PC-3 (cell line): ENCODE results near the gene ABCG4. TPM values are rescaled to one million over a fixed set of nuclear protein-coding genes. Genes with fewer than 3 reads are reported as not detected.

Source experiments
- ATAC-seq: fragments of 200-7000 bp; cut with Tn5 transposase; 2 replicates; pipeline ENCODE4 v1.9.1; 2020; ENCODE audit warnings: mild to moderate bottlenecking, moderate library complexity
- BruUV-seq: library from RNA; stranded (reverse); fragments of 400-500 nt; replicated peaks from 2 replicates; lab custom pipeline; 2021; lab: Mats Ljungman, UMichigan
- CTCF ChIA-PET: fragments of 300-600 bp; sonication (Branson Sonifier 250); formaldehyde crosslinking; loops from one replicate; lab custom pipeline; 2022; ENCODE audit warnings: antibody characterized with exemption; lab: Charles Lee
- POLR2A ChIA-PET: fragments of 300-600 bp; sonication (Branson Sonifier 250); formaldehyde crosslinking; loops from one replicate; lab custom pipeline; 2022; ENCODE audit warnings: antibody characterized with exemption; ENCODE audit not compliant: unreplicated experiment; lab: Charles Lee
- DNase-seq: peaks from one replicate; pipeline ENCODE4 v3.0.0-alpha.2; 2015
- H2AFZ ChIP-seq: fragments of 300-600 bp; sonication (generic); 2 replicates; pipeline ENCODE4 v1.6.0; 2016; ENCODE audit warnings: antibody characterized with exemption, low read length
- H3F3A ChIP-seq: fragments of 300-600 bp; sonication (generic); one replicate; pipeline ENCODE4 v1.6.0; 2017; ENCODE audit warnings: antibody characterized with exemption, low read length, control low read depth, mild to moderate bottlenecking; ENCODE audit not compliant: unreplicated experiment
- H3K27ac ChIP-seq: fragments of 300-600 bp; sonication (generic); 2 replicates; pipeline ENCODE4 v1.5.1; 2016; ENCODE audit warnings: mild to moderate bottlenecking, low read length
- H3K27me3 ChIP-seq: fragments of 300-600 bp; sonication (generic); 2 replicates; pipeline ENCODE4 v1.6.1; 2016; ENCODE audit warnings: low read length, mixed read lengths
- H3K36me3 ChIP-seq: fragments of 300-600 bp; sonication (generic); 2 replicates; pipeline ENCODE4 v1.6.1; 2016; ENCODE audit warnings: low read depth, mixed run types, low read length, mixed read lengths
- H3K4me1 ChIP-seq: fragments of 300-600 bp; sonication (generic); 2 replicates; pipeline ENCODE4 v1.5.1; 2016; ENCODE audit warnings: low read length; ENCODE audit not compliant: insufficient read depth
- H3K4me2 ChIP-seq: fragments of 300-600 bp; sonication (generic); 2 replicates; pipeline ENCODE4 v1.6.0; 2016; ENCODE audit warnings: low read length
- H3K4me3 ChIP-seq: fragments of 300-600 bp; sonication (generic); 2 replicates; pipeline ENCODE4 v1.5.1; 2016; ENCODE audit warnings: mild to moderate bottlenecking, low read length, mixed read lengths
- H3K79me2 ChIP-seq: fragments of 300-600 bp; sonication (generic); 2 replicates; pipeline ENCODE4 v1.6.1; 2017; ENCODE audit warnings: low read length, mixed read lengths
- H3K9ac ChIP-seq: fragments of 300-600 bp; sonication (generic); 2 replicates; pipeline ENCODE4 v1.6.0; 2016; ENCODE audit warnings: mild to moderate bottlenecking, low read length
- H3K9me2 ChIP-seq: fragments of 300-600 bp; sonication (generic); replicated peaks from 2 replicates; pipeline ENCODE4 v1.6.1; 2016; ENCODE audit warnings: mixed run types, low read length, mixed read lengths
- H3K9me3 ChIP-seq: fragments of 300-600 bp; sonication (generic); 2 replicates; pipeline ENCODE4 v1.6.1; 2016; ENCODE audit warnings: low read length, mixed read lengths
- H4K20me1 ChIP-seq: fragments of 300-600 bp; sonication (generic); 2 replicates; pipeline ENCODE4 v1.6.1; 2016; ENCODE audit warnings: low read length, mixed read lengths
- EZH2 ChIP-seq: fragments of 300-600 bp; sonication (generic); IDR thresholded peaks from one replicate; pipeline ENCODE4 v1.6.1; 2017; ENCODE audit warnings: antibody characterized with exemption, mild to moderate bottlenecking, low read length; ENCODE audit not compliant: unreplicated experiment
- EZH2phosphoT487 ChIP-seq: fragments of 300-600 bp; sonication (generic); IDR thresholded peaks from 2 replicates; pipeline ENCODE4 v1.6.1; 2018; ENCODE audit warnings: mild to moderate bottlenecking, antibody characterized with exemption, low read length, borderline replicate concordance
- intact Hi-C: fragments of 100-400 bp; cut with micrococcal nuclease; formaldehyde crosslinking; loops from 2 replicates; pipeline ENCODE4 v1.9.0; 2023
- total RNA-seq: library from RNA; depleted of rRNA; stranded (reverse); fragments of >200 nt; gene quantifications from 2 replicates; pipeline ENCODE4 v1.2.3, GENCODE V29; 2014
- TF ChIP-seq, protein P1 (sequence below): fragments of 300-600 bp; sonication (generic); conservative IDR thresholded peaks from 2 replicates; pipeline ENCODE4 v1.5.1; 2017; ENCODE audit warnings: antibody characterized with exemption, low read depth, mild to moderate bottlenecking, low read length

ABCG4 gene
- total RNA-seq, 1 experiment from 2014 or later = 0.15 TPM

GRCh38 chr11:119207415-119207960, 58.6 kb downstream of the ABCG4 start:
- no peak for DNase-seq
- Histone ChIP-seq H3K9ac (peak overlapping the region; percentile 87), H3K9me2 (no peaks in the 10 kb centered on the region), H2AFZ (peak overlapping the region; percentile 47; the same call in 1 of the 2 replicates), H3K27ac (no peak overlapping the region), H4K20me1 (0 out of 2 replicates have a peak, but pooled peaks cover 7% of the 10 kb centered on the region), H3K36me3 (no peaks in the 10 kb centered on the region), H3K27me3 (no peaks in the 10 kb centered on the region), H3K4me1 (peaks cover 18% of the 10 kb centered on the region), H3F3A (no peaks in the 10 kb centered on the region), H3K4me2 (peak overlapping the region; percentile 90), H3K4me3 (peak overlapping the region; percentile 99), H3K79me2 (peaks cover 58% of the 10 kb centered on the region), H3K9me3 (no peaks in the 10 kb centered on the region)
- no TSS peak for BruUV-seq
- CTCF ChIA-PET = interaction anchor here (0.5 to 1.0 kb wide), 2 partner anchors 76 to 77 kb away, joined by 3 to 5 read pairs; no protein-coding TSS in a partner anchor
- intact Hi-C loops = loop anchor here (5.0 kb wide), 1 partner anchor 115 kb away; no protein-coding TSS in a partner anchor
- POLR2A ChIA-PET = no interaction called here
- no peak for TF ChIP-seq EZH2phosphoT487
- no peak for TF ChIP-seq EZH2
- TF ChIP-seq, protein P1, sequence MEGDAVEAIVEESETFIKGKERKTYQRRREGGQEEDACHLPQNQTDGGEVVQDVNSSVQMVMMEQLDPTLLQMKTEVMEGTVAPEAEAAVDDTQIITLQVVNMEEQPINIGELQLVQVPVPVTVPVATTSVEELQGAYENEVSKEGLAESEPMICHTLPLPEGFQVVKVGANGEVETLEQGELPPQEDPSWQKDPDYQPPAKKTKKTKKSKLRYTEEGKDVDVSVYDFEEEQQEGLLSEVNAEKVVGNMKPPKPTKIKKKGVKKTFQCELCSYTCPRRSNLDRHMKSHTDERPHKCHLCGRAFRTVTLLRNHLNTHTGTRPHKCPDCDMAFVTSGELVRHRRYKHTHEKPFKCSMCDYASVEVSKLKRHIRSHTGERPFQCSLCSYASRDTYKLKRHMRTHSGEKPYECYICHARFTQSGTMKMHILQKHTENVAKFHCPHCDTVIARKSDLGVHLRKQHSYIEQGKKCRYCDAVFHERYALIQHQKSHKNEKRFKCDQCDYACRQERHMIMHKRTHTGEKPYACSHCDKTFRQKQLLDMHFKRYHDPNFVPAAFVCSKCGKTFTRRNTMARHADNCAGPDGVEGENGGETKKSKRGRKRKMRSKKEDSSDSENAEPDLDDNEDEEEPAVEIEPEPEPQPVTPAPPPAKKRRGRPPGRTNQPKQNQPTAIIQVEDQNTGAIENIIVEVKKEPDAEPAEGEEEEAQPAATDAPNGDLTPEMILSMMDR = no peak
- no peak for ATAC-seq

DNA sequence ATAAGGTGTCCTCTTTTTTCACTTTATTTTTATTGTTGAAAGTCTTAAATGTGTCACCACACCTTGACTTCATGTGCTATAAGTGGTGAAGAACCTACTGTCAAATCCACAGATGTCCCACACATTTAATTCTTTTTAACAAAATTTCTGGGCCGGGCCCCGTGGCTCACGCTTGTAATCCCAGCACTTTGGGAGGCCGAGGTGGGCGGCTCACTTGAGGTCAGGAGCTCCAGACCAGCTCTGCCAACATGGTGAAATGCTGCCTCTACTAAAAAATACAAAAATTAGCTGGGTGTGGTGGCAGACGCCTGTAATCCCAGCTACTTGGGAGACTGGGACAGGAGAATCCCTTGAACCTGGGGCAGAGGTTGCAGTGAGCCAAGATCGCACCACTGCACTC, 60.3 kb downstream of the ABCG4 start:
- Histone ChIP-seq H3K4me1 (peaks cover 18% of the 10 kb centered on the region), H3K4me2 (no peak overlapping the region), H2AFZ (no peak overlapping the region), H3K9me3 (no peaks in the 10 kb centered on the region), H3K9me2 (no peaks in the 10 kb centered on the region), H3K27ac (no peak overlapping the region), H3K79me2 (peaks cover 75% of the 10 kb centered on the region), H3K4me3 (no peak overlapping the region), H3K9ac (no peak overlapping the region), H3K36me3 (no peaks in the 10 kb centered on the region), H4K20me1 (0 out of 2 replicates have a peak, but pooled peaks cover 7% of the 10 kb centered on the region), H3F3A (no peaks in the 10 kb centered on the region), H3K27me3 (no peaks in the 10 kb centered on the region)
- no peak for ATAC-seq
- BruUV-seq = no TSS peak
- intact Hi-C loops = loop anchor here (5.0 kb wide), 1 partner anchor 113 kb away; no protein-coding TSS in a partner anchor
- ChIA-PET CTCF (no interaction called here), POLR2A (no interaction called here)
- no peak for DNase-seq
- no peak for TF ChIP-seq EZH2phosphoT487
- TF ChIP-seq, protein P1 = no peak
- no peak for TF ChIP-seq EZH2

GRCh38 chr11:119210050-119210449, 61.2 kb downstream of the ABCG4 start:
- 0 out of 2 replicates have a peak, but pooled peaks cover 7% of the 10 kb centered on the region for H4K20me1 ChIP-seq
- TF ChIP-seq, protein P1 = no peak
- no peak for TF ChIP-seq EZH2
- no peak for TF ChIP-seq EZH2phosphoT487
- H3K9me3 ChIP-seq = no peaks in the 10 kb centered on the region
- CTCF ChIA-PET = interaction anchor here (0.6 kb wide), 1 partner anchor 75 kb away, joined by 7 read pairs; no protein-coding TSS in a partner anchor
- no peak overlapping the region for H3K4me3 ChIP-seq
- no peak overlapping the region for H3K9ac ChIP-seq
- POLR2A ChIA-PET = no interaction called here
- H3K79me2 ChIP-seq = peaks cover 83% of the 10 kb centered on the region
- no TSS peak for BruUV-seq
- DNase-seq (no peak), ATAC-seq (no peak)
- H3K4me1 ChIP-seq = peaks cover 17% of the 10 kb centered on the region
- intact Hi-C loops = no loop called here
- H2AFZ ChIP-seq = no peak overlapping the region
- H3K27me3 ChIP-seq = no peaks in the 10 kb centered on the region
- H3F3A ChIP-seq = no peaks in the 10 kb centered on the region
- H3K27ac ChIP-seq = no peak overlapping the region
- H3K9me2 ChIP-seq = no peaks in the 10 kb centered on the region
- H3K36me3 ChIP-seq = no peaks in the 10 kb centered on the region
- H3K4me2 ChIP-seq = no peak overlapping the region
